Activated naive CD4-positive, alpha-beta T cell treated with anti-CD3 and anti-CD28 coated beads, Interleukin-2, amount 50 U/mL, for 72 hours (primary cell): ENCODE measurements around the gene TCF4. TPM values are rescaled to one million over a fixed set of nuclear protein-coding genes. Genes with fewer than 3 reads are reported as not detected.

ENCODE experiments used
- ATAC-seq, 2 donors: fragments of 150-1000 bp; cut with Tn5 transposase; 2 replicates each; pipeline ENCODE4 v1.10.0; 2021; ENCODE audit warnings: mild to moderate bottlenecking in 2 of 2, moderate library complexity in 2 of 2
- DNase-seq, 2 donors: peaks; one replicate each; pipeline ENCODE4 v3.0.0; 2021 to 2022; ENCODE audit warnings: low spot score in 2 of 2
- H3K27ac Mint-ChIP-seq, 2 donors: one replicate each; pipeline ENCODE4 v1.8.0; 2022; ENCODE audit warnings: mild to moderate bottlenecking in 2 of 2, mixed read lengths in 2 of 2
- H3K36me3 Mint-ChIP-seq, 2 donors: one replicate each; pipeline ENCODE4 v1.8.0; 2022; ENCODE audit warnings: mixed read lengths in 2 of 2
- H3K9me3 Mint-ChIP-seq, 2 donors: one replicate each; pipeline ENCODE4 v1.8.0; 2022; ENCODE audit warnings: mixed read lengths in 2 of 2
- total RNA-seq, 2 donors: library from RNA; stranded (reverse); gene quantifications; one replicate each; pipeline ENCODE4 v1.2.3, GENCODE V29; 2022

The TCF4 gene
- total RNA-seq, 2 donors from 2014 or later: 0.46 to 1.6 TPM

- no peak overlapping the region for H3K27ac Mint-ChIP-seq
- DNase-seq (no peak), ATAC-seq (no peak)
- no peaks in the 10 kb centered on the region for H3K36me3 Mint-ChIP-seq
- peaks cover 0 to 5% of the 10 kb centered on the region in 2 donors for H3K9me3 Mint-ChIP-seq
Observed at GRCh38 chr18:55355223-55355622, 232.8 kb downstream of the TCF4 start.

- H3K27ac Mint-ChIP-seq: no peak overlapping the region
- peaks cover 0 to 5% of the 10 kb centered on the region in 2 donors for H3K9me3 Mint-ChIP-seq
- DNase-seq: no peak
- no peak for ATAC-seq
- no peaks in the 10 kb centered on the region for H3K36me3 Mint-ChIP-seq
Observed at GRCh38 chr18:55354795-55355194, 233.2 kb downstream of the TCF4 start.

GRCh38 chr18:55353806-55354205 lies 234.2 kb downstream of the TCF4 start:
- no peaks in the 10 kb centered on the region for H3K36me3 Mint-ChIP-seq
- DNase-seq (no peak), ATAC-seq (no peak)
- peaks cover 0 to 5% of the 10 kb centered on the region in 2 donors for H3K9me3 Mint-ChIP-seq
- H3K27ac Mint-ChIP-seq: no peak overlapping the region

- Mint-ChIP-seq H3K9me3 (peaks cover 0 to 5% of the 10 kb centered on the region in 2 donors), H3K27ac (no peak overlapping the region), H3K36me3 (no peaks in the 10 kb centered on the region)
- DNase-seq (no peak), ATAC-seq (no peak)
Observed at GRCh38 chr18:55353391-55353790, 234.6 kb downstream of the TCF4 start.

DNA sequence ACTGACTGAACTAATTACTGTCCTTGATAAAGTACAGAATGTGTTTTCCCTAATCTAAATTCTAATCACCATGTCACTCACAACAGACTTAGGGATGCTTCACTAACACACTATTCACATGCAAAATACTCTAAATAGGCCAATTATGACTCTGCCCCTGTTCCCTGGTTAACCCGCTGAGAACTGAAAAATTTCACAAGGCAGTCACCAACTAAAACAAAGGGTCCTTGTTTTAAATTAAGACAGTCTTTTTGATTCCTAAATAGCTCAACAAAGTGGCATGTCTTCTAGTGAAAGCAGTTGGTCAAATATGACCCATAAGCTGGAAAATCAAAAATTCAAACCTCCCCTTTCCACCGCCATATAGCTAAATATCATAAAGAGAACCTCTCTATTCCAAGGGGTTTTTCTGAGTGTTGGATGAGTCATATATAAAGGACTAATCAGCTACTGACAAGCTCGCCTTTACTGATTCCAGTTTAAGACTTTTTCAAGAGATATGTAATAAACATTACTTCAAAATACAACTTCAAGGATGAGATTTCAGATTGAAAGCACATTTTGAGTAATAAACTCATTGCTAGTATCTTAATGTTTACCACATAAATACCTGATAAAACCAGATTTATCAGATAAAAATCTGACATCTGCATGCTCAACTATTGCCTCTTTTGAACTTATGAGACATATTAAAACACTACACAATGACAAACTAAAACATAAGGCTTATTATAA lies 235.8 kb downstream of the TCF4 start:
- DNase-seq (no peak), ATAC-seq (no peak)
- Mint-ChIP-seq H3K36me3 (no peaks in the 10 kb centered on the region), H3K9me3 (no peaks in the 10 kb centered on the region), H3K27ac (no peak overlapping the region)

DNA sequence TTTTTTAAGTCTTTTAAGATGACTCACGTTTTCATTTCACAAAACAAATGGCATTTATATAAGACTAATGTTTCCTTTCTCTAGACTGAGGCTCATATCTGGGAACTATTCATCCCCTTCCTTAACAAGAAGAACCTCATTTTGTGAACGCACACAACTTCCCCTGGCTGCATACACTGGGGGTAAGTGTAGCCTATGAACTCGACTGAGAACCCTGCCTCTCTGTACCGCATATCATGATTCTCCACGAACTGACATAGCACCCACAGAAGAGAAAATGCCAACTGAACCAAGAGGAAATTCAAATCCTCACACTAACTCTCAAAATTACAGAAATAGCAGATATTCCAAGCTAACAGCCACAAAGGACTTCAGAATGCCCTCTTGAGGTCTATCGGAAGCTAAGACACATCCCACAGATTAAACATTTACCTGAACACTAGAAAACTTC lies 236.7 kb downstream of the TCF4 start:
- Mint-ChIP-seq H3K36me3 (no peaks in the 10 kb centered on the region), H3K9me3 (no peaks in the 10 kb centered on the region), H3K27ac (no peak overlapping the region)
- ATAC-seq: no peak
- no peak for DNase-seq

DNA sequence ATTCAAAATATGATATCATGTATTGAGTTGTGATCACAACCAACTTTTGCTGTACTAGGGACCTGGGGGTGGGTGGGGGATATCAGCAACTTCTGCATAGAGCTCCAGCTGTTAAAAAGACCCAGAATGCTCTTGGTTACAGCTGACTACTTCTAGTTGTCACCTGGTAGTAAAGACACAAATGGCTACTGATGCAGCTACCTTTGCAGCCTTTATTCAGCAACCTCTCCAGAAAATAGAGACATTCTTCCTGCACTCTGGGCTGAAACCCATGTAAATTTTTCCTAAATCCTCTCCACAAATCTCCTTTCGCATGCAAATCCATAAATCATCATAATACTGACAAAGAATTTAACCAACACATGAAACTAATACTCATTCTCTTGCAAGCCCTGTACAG lies 238.3 kb downstream of the TCF4 start:
- DNase-seq (no peak), ATAC-seq (no peak)
- no peak overlapping the region for H3K27ac Mint-ChIP-seq
- no peaks in the 10 kb centered on the region for H3K9me3 Mint-ChIP-seq
- H3K36me3 Mint-ChIP-seq: no peaks in the 10 kb centered on the region

DNA sequence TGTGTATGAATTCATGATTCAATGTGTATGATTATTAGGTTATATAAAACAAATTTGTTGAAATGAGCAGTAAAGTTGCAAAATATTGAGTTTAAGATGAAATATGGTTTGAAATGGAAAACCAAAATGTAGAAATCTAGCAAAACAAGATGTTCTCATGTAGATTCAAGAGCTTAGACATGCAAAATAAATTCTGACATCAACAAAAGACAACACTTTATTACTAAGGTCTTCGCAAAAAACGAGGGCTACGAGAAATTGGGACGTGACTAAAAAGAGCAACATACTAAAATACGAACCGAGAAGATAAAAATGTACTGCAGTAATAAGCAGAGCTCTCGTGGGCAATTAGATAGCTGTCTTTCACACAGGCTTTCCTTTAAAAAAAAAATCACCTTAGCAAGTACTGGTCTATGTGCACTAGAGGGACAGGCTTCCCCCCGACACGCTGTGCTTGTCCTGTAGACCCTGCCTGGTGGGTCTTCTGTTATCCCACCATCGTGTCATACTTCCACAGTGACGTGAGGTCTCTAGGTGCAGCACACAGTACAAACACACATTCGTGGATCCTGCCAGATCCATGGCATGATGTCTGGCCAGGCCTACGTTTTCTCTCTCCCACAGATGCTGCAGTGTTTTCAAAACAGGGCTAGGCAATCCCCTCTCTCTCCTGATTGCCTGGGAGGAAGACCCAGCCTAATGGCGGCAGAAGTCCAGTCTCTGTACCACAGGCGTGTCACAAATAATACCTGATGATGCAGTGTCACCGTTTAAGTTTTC lies 240.8 kb downstream of the TCF4 start:
- H3K9me3 Mint-ChIP-seq: no peaks in the 10 kb centered on the region
- no peaks in the 10 kb centered on the region for H3K36me3 Mint-ChIP-seq
- DNase-seq: no peak
- no peak overlapping the region for H3K27ac Mint-ChIP-seq
- no peak for ATAC-seq

- no peaks in the 10 kb centered on the region for H3K9me3 Mint-ChIP-seq
- no peak for ATAC-seq
- no peak overlapping the region for H3K27ac Mint-ChIP-seq
- no peaks in the 10 kb centered on the region for H3K36me3 Mint-ChIP-seq
- no peak for DNase-seq
Observed at GRCh38 chr18:55346387-55346786, 241.6 kb downstream of the TCF4 start.

DNA sequence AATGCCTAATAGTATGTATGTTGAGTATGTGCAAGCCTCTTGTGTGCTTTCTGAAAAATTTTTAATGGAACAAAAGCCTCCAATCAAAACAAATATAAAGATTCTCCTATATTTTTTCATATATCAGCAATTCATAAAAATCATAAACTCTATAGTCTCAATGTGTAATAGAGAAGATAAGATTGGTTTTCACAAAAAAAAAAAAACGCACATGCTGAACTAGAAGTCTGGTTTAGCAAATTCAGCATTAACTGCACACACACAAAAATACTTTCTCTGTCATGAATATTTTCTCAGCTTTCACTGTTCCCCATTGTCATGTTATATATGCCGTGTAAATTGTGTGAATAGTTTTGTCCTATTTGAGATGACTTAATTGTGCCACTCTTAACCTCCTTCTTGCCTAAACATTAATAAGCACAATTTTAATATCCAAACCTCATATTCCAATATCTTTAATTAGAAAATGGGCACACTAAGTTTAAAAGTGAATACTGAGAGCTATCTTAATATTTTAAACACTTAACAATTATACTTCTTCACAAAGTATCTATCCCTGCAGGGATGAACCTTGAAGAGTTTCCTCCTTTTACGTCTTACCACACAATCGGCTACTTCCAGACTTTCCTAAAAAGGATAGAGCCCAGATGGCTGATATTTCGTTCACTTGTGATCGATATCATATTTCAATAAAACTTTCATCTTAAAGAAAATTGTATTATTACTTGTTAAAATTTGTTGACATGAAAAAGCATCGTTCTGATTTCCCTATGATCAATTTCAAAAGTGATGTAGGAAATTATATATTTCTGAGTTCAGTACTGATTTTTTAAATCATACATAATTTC lies 242.7 kb downstream of the TCF4 start:
- H3K27ac Mint-ChIP-seq: no peak overlapping the region
- H3K9me3 Mint-ChIP-seq: no peaks in the 10 kb centered on the region
- ATAC-seq (no peak), DNase-seq (no peak)
- no peaks in the 10 kb centered on the region for H3K36me3 Mint-ChIP-seq

DNA sequence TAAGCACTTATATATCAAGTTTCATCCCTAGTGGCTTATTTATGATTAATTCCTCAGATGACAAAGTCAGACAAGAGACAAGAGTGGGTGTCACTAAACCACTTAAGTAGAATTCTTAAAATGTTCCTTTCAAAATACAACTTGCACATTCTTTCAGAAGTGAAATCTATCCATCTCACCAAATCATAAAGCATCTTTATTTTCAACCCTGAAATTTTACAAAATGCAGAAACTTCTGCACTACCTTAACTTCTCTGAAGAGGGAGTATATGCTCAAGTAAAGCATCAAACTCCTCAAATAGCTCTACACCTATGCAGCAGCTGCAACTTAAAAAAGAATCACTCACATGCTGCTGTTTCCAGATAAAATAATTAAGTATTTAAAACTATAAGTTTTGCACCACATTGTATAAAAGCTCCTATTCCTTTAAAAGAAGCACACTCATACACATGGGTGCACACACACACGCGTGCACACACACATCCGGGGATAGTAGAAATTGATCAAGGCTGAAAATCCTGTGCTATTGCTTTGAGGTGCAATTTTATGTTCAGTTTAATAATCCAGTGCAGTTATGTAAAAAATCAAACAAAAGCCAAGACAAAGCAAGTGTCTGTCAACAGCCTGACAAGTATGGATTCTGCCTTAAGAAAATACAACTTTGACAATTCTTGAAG lies 244.5 kb downstream of the TCF4 start:
- ATAC-seq (no peak), DNase-seq (no peak)
- H3K27ac Mint-ChIP-seq: no peak overlapping the region
- no peaks in the 10 kb centered on the region for H3K36me3 Mint-ChIP-seq
- H3K9me3 Mint-ChIP-seq: no peaks in the 10 kb centered on the region

GRCh38 chr18:55340998-55341397 lies 247.0 kb downstream of the TCF4 start:
- no peaks in the 10 kb centered on the region for H3K9me3 Mint-ChIP-seq
- no peak overlapping the region for H3K27ac Mint-ChIP-seq
- H3K36me3 Mint-ChIP-seq: no peaks in the 10 kb centered on the region
- ATAC-seq: no peak
- DNase-seq: no peak

DNA sequence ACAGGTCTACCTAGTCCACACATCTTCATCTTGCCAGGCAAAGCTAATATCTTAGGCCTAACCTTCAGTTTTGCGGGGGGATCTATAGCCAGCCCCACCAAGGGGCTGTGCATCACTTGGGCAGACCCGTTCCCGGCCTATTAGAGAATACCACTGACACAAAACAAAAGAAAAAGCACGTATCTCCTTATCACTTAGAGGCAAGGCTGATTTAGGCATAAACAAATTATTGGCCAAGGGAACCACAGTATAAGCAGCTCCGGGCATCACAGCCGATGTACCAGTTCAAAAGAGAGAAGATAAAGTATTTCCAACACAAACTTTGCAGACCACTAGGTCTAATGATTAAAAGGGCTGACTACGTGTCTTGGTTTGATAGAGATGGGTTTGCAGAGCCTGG lies 248.0 kb downstream of the TCF4 start:
- H3K27ac Mint-ChIP-seq: no peak overlapping the region
- no peak for ATAC-seq
- no peaks in the 10 kb centered on the region for H3K9me3 Mint-ChIP-seq
- DNase-seq: no peak
- no peaks in the 10 kb centered on the region for H3K36me3 Mint-ChIP-seq

DNA sequence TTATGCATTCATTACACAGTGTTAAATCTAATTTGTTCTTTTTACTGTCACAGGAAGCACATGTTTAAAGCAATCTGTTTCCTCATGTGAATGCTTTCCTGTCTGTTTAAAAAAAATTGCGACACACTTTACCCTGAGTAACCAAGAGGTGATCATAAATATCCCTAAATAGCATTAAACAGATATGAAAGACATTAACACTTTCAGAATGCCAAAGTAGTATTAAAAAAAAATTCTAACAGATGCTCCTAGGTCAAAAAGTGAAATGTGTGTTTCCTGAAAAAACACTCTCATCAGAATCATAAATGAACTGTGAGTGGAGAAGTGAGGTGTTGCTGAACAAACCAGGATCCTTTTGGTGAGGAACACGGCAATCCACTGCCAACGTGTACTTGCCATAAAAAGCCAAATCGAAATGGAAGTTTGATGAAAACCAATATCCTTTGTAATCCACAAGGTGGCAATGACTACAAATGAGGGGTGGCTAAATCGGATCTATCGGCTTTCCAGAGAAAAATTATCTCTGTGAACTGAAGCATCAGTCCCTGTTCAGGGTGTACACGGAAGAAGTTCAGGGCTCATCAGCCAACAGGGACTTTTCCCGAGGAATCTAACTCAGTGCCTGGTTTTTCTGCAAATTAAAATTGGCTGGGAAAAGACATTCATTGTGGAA lies 248.9 kb downstream of the TCF4 start:
- DNase-seq (no peak), ATAC-seq (no peak)
- H3K9me3 Mint-ChIP-seq: no peaks in the 10 kb centered on the region
- no peak overlapping the region for H3K27ac Mint-ChIP-seq
- no peaks in the 10 kb centered on the region for H3K36me3 Mint-ChIP-seq

- DNase-seq: no peak
- ATAC-seq: no peak
Observed at GRCh38 chr18:55337908-55338521, 250.0 kb downstream of the TCF4 start.

GRCh38 chr18:55337138-55337537 lies 250.9 kb downstream of the TCF4 start:
- Mint-ChIP-seq H3K9me3 (no peaks in the 10 kb centered on the region), H3K27ac (no peak overlapping the region), H3K36me3 (no peaks in the 10 kb centered on the region)
- DNase-seq (no peak), ATAC-seq (no peak)

More at GRCh38 chr18:55337908-55338521, 250.0 kb downstream of the TCF4 start:
- Mint-ChIP-seq H3K27ac (no peak overlapping the region), H3K9me3 (no peaks in the 10 kb centered on the region), H3K36me3 (no peaks in the 10 kb centered on the region)
